ENCODE measurements around the gene TPM1.
"Not testable (repeated sequence)": the region's sequence is repeated elsewhere in the genome, so short reads cannot be mapped to it uniquely, and the experiment has no call there.

Gene TPM1

GRCh38 chr15:63075984-63076713, 33.6 kb downstream of the TPM1 start:
- no peak for DNase-seq

- DNase-seq: no peak
Observed at GRCh38 chr15:63076714-63077046, 34.1 kb downstream of the TPM1 start.

- no peak for DNase-seq
Observed at GRCh38 chr15:63077952-63078351, 35.4 kb downstream of the TPM1 start.

DNA sequence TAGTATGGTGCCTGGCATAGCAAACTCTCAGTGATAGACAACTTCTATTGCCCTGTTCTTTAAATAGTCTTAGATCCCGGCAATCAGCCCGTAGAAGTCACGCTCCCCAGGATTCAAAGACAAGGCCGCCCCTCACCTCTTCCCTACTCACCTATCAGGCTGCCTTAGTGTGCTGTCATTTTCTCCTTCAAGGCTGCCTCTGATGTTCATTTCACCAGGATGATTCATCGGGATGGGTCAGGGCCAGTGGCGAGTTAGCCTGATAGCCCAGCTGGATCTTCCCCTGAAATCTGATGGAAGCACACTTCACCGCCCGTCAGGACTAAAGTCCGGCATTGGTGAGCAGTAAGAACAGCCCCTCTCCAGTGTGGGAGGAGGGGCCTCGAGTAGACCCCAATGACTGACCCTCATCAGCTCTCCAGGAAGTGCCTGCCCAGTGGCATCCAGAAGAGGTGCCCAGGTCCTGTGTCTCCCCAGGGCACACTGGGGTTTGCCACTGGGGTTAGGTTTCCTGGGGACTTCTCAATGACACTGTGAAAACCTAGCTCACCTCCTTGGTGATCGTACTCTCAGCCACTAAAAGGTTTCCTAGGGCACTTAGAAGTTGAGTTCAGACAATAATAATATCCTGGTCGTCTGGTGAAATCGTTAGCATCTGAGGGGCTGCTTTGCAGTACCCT, 37.5 kb downstream of the TPM1 start:
- DNase-seq: no peak

GRCh38 chr15:63080634-63081250, 38.2 kb downstream of the TPM1 start:
- no peak for DNase-seq

DNA sequence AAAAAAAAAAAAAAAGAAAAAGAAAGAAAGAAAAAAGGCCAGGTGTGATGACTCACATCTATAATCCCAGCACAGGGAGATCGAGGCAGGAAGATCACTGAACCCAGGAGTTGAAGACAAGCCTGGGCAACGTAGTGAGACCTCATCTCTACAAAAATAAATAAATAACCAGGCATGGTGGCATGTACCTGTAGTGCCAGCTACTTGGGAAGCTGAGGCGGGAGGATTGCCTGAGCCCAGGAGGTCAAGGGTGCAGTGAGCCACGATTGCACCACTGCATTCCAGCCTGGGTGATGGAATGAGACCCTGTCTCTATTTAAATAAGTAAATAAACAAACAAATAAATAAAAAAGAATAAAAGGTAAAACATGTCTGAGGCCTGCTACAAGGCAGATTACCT, 39.8 kb downstream of the TPM1 start:
- no peak for DNase-seq

GRCh38 chr15:63083044-63083443, 40.5 kb downstream of the TPM1 start:
- DNase-seq: no peak

GRCh38 chr15:63083541-63083940, 41.0 kb downstream of the TPM1 start:
- DNase-seq: no peak

- DNase-seq: no peak
Observed at GRCh38 chr15:63084806-63085205, 42.3 kb downstream of the TPM1 start.

DNA sequence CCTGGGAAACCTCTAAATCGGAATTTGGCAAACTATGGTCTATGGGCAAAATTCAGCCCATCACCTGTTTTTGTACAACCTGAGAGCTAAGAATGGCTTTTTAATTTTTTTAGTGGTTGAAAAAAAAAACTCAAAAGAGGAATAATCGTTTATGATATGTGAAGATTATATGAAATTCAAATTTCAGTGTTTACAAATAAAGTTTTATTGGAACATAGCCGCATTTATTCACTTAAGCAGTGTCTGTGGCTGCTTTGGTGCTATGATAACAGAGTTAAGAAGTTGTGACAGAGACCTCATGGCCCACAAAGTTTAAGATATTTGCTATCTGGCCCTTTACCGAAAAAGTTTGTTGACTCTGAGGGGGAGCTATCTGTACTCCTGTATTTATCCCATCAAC, 42.7 kb downstream of the TPM1 start:
- DNase-seq: no peak

DNA sequence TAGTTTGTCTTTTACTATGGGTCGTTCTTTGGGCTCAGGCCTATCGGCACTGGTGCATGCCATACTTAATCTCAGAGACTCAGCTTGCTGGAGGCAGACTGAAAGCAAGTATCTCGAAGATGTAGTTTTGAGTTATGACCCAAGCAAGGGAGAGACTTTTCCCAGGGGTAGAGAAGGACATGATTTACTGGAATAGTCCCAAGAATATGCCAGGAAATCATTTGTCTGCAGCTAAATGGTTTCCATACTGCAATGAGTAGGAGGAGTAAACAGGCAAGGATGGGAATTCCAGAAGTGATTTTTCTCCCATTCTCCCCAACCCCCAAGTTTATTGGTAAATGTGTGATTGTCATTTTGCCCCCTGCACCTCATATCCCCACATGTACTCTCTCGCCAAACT, 43.7 kb downstream of the TPM1 start:
- no peak for DNase-seq

DNA sequence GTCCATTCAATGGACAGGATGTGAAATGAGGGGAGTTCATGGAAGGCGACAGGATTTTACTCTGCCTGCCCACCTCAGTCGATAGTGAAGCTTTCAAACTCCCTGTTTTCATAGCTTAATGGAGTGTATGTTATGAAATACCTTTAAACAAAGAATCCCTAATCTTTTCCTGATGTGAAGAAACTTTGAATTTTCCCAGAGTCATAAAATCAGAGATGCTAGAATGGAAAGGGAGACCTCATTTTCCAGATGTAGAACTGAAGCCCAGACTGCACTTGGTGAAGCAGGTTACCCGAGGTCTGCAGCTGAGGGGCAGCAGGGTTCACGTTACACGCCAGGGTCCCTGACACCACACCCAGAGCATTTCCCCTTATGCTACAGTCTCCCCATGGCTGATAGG, 44.4 kb downstream of the TPM1 start:
- DNase-seq: no peak

GRCh38 chr15:63088533-63089245, 46.1 kb downstream of the TPM1 start:
- DNase-seq: no peak

DNA sequence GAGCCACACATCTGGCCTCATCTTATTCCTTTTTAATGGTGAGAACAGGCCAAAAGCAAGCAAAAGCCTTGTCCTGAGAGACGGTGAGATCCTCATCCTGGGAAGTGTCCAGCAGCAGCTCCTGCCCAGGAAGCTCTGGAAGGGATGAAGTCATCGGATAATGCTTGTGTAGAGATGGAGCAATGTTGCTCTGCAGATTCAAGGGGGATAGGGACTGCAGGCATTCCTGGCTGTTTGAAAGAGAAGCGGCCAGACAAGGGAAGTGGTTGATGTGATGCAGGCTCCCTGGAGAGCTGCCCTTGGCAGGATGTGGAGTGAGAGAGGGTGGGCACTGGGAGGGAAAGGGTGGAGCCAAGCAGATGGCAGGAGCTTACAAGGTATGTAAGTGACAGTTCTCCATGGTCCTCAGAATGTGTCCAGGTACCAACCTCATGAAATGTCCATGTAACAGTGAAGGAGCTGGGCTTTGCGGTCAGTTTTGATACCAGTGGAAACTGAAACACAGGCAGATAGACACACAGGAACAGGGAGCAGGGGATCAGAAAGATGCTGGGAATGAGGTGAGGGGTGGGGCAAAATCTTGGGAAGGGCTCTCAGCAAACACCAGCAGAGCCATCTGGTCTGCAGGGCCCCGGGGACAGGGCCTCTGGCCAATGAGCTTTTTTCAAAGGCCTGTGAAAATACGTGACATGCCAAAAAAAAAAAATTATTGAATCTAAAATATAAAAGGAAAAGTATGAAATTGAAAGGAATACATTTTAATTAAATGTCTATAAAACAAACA, 46.9 kb downstream of the TPM1 start:
- no peak for DNase-seq

- no peak for DNase-seq
Observed at GRCh38 chr15:63090472-63090871, 47.9 kb downstream of the TPM1 start.

DNA sequence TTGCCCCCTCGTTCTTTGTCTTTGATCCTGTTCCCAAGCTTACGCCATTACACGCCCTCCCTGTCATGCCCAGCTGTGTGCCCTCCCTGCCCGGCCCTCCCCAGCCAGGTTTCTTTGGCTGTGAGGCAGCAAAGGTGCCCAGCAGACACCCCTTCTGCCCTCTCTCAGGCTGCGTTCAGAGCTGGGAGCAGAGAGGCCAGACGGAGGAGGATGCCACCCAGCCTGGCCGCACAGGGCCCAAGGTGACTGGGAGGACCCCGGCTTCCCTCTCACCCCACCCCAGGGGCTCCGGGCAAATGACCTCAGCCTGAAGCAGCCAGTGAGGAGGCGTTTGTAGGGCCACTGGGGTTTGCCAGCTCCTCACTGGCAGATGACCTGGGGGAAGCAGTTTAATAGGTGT, 48.3 kb downstream of the TPM1 start:
- no peak for DNase-seq

DNA sequence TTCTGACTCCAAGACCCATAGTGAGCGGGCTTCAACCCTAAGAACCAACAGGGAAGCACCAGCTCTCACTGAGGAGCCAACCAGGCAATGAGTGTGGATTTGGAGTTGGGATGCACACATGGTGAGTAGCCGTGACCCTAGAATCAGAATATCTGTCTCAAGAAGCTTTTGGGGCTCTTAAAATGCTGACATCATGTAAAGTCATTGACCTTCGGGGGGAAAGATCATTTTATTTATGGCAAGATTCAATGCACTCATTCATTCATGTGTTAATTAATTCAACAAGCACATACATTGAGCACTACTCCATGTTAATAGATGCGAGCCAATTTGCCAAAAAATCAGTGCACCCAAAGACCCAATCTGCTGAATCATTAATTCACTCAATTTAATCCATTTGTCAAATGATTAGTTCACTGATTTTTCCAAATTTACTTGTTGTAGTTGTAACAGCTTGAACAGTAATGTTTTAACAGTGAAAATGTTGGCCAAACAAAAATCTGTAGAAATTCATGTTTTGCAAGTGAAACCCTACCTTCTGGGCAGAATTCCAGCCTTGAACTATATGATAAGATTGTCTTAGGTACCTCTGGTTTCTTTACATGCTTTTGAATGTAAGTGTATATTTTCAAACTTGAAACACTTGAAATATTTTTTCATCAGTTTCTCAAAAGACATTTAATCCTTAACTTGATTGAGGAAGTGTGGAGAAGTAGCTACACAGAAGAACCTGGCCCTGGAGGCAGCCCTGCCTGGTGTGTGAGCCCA, 49.3 kb downstream of the TPM1 start:
- DNase-seq: no peak

- peak; percentile 68 to 71 for DNase-seq
Observed at GRCh38 chr15:63093486-63094205, 51.1 kb downstream of the TPM1 start.

DNA sequence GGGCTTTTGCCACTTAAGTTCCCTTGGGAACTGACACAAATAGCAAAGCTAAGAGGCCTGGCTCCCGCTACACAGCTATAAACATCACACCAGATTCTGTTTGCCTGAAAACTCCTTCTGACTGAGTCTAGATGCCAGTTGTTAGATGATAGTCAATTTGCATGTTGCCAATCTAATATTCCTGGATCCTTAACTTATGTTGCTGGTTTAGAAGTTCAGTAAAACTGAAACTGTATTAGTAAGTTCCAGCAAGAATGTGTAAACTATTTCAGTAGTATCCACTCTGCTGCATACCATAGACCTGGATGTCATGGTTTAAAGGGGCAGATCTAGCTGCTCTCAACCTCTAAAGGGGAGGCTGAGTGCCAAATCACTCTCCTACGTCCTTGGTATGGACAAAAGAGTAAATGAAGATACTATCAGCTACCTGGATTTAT, 52.0 kb downstream of the TPM1 start:
- DNase-seq: peak in 1 of 2 donors; percentile 2

DNA sequence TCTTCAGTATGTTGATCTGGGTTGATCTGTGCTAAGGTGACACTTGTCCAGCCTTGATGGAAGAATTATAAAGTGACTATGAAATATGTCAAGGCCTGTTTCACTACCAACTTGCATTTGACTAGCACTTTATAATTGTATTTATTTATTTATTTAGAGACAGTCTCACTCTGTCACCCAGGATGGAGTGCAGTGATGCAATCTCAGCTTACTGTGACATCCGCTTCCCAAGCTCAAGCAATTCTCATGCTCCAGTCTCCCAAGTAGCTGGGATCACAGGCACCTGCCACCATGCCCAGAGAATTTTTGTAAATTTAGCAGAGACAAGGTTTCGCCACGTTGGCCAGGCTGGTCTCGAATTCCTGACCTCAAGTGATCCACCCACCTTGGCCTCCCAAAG, 53.6 kb downstream of the TPM1 start:
- no peak for DNase-seq

- DNase-seq: not testable (repeated sequence)
Observed at GRCh38 chr15:63098901-63099300, 56.4 kb downstream of the TPM1 start.

All from hippocampal formation (tissue), 2 donors.